ENCODE measurements around the gene ZCCHC17.

- TF ChIP-seq CTCF (conservative IDR thresholded peaks at IDR 0.05; ENCODE audit: low read length) (no peak), EZH2phosphoT487 (IDR thresholded peaks at IDR 0.05; ENCODE audit: borderline replicate concordance) (no peak)
These were observed 3.4 kb downstream of the ZCCHC17 start for GRCh38 chr1:31300193-31300592.

All from Loucy (cell line).